HUES64 (cell line): ENCODE measurements around the gene WDFY2.

Experiments
- H3K27ac ChIP-seq: 2 replicates; pipeline ENCODE4 v1.7.0; 2013; ENCODE audit warnings: low read depth, low read length, inconsistent platforms
- H3K27me3 ChIP-seq: 2 replicates; pipeline ENCODE4 v1.6.1; 2013; ENCODE audit warnings: mild to moderate bottlenecking, low read length; ENCODE audit not compliant: insufficient read depth
- H3K36me3 ChIP-seq: 2 replicates; pipeline ENCODE4 v1.6.1; 2013; ENCODE audit warnings: mild to moderate bottlenecking, low read length; ENCODE audit not compliant: insufficient read depth
- H3K4me1 ChIP-seq: 2 replicates; pipeline ENCODE4 v1.6.1; 2013; ENCODE audit warnings: mild to moderate bottlenecking, low read length, moderate library complexity; ENCODE audit not compliant: insufficient read depth
- H3K4me3 ChIP-seq: 2 replicates; pipeline ENCODE4 v1.5.1; 2013; ENCODE audit warnings: mild to moderate bottlenecking, low read length, moderate library complexity
- H3K9ac ChIP-seq: 2 replicates; pipeline ENCODE4 v1.6.1; 2013; ENCODE audit warnings: mild to moderate bottlenecking, low read depth, low read length
- H3K9me3 ChIP-seq: 2 replicates; pipeline ENCODE4 v1.6.1; 2013; ENCODE audit warnings: low read depth, low read length; ENCODE audit not compliant: insufficient read depth
- WGBS: fragments of 150-250, 120-280 bp; methylation state at CpG from one replicate; pipeline ENCODE4 v1.1.7; 2013; ENCODE audit warnings: missing lambda C conversion rate; 5-methylcytosine and 5-hydroxymethylcytosine counted together

WDFY2 gene

GRCh38 chr13:51747438-51748434, 163.5 kb downstream of the WDFY2 start:
- peaks cover 31% of the 10 kb centered on the region for H3K9me3 ChIP-seq
- 96% methylated on average over 9 of the region's 9 CpGs for WGBS
- H3K4me3 ChIP-seq, result no peak overlapping the region
- H3K27ac ChIP-seq, result no peak overlapping the region
- H3K9ac ChIP-seq, result no peak overlapping the region
- no peaks in the 10 kb centered on the region for H3K4me1 ChIP-seq
- H3K27me3 ChIP-seq, result no peaks in the 10 kb centered on the region
- H3K36me3 ChIP-seq, result peaks cover 69% of the 10 kb centered on the region

- H3K27me3 ChIP-seq, result no peaks in the 10 kb centered on the region
- WGBS, result 95% methylated on average over 2 of the region's 2 CpGs
- peaks cover 97% of the 10 kb centered on the region for H3K36me3 ChIP-seq
Measured at GRCh38 chr13:51756651-51757050, 172.4 kb downstream of the WDFY2 start.

GRCh38 chr13:51758691-51759090, 174.4 kb downstream of the WDFY2 start:
- Histone ChIP-seq H3K27ac (no peak overlapping the region), H3K27me3 (no peaks in the 10 kb centered on the region), H3K4me3 (no peak overlapping the region), H3K4me1 (no peaks in the 10 kb centered on the region), H3K9me3 (no peaks in the 10 kb centered on the region), H3K9ac (no peak overlapping the region), H3K36me3 (peaks cover 85% of the 10 kb centered on the region)
- WGBS, result 89% methylated on average over 6 of the region's 6 CpGs

More at GRCh38 chr13:51756651-51757050, 172.4 kb downstream of the WDFY2 start:
- H3K4me3 ChIP-seq, result no peak overlapping the region
- H3K27ac ChIP-seq, result no peak overlapping the region
- H3K4me1 ChIP-seq, result no peaks in the 10 kb centered on the region
- no peaks in the 10 kb centered on the region for H3K9me3 ChIP-seq
- H3K9ac ChIP-seq, result no peak overlapping the region

- Histone ChIP-seq H3K9me3 (no peaks in the 10 kb centered on the region), H3K4me1 (no peaks in the 10 kb centered on the region), H3K9ac (no peak overlapping the region), H3K4me3 (no peak overlapping the region), H3K36me3 (peaks cover 82% of the 10 kb centered on the region), H3K27ac (no peak overlapping the region), H3K27me3 (no peaks in the 10 kb centered on the region)
- 95% methylated on average over 5 of the region's 5 CpGs for WGBS
Measured at GRCh38 chr13:51759240-51759639, 175.0 kb downstream of the WDFY2 start.

- H3K36me3 ChIP-seq, result peaks cover 74% of the 10 kb centered on the region
- H3K9ac ChIP-seq, result no peak overlapping the region
- no peaks in the 10 kb centered on the region for H3K9me3 ChIP-seq
- 94% methylated on average over 12 of the region's 12 CpGs for WGBS
- H3K27ac ChIP-seq, result no peak overlapping the region
- H3K4me3 ChIP-seq, result no peak overlapping the region
- no peaks in the 10 kb centered on the region for H3K4me1 ChIP-seq
- no peaks in the 10 kb centered on the region for H3K27me3 ChIP-seq
Measured at GRCh38 chr13:51760592-51760991, 176.3 kb downstream of the WDFY2 start.

GRCh38 chr13:51761643-51762350, 177.5 kb downstream of the WDFY2 start:
- Histone ChIP-seq H3K27ac (no peak overlapping the region), H3K9ac (no peak overlapping the region), H3K9me3 (no peaks in the 10 kb centered on the region), H3K36me3 (peaks cover 73% of the 10 kb centered on the region), H3K27me3 (no peaks in the 10 kb centered on the region), H3K4me3 (no peak overlapping the region), H3K4me1 (no peaks in the 10 kb centered on the region)
- whole genome bisulfite sequencing, result 96% methylated on average over 16 of the region's 16 CpGs

GRCh38 chr13:51763486-51763885, 179.2 kb downstream of the WDFY2 start:
- H3K27ac ChIP-seq, result no peak overlapping the region

GRCh38 chr13:51764184-51765141, 180.2 kb downstream of the WDFY2 start:
- Histone ChIP-seq H3K4me1 (peaks cover 7% of the 10 kb centered on the region; the same call in 1 of the 2 replicates), H3K4me3 (no peak overlapping the region), H3K36me3 (peaks cover 48% of the 10 kb centered on the region), H3K27me3 (no peaks in the 10 kb centered on the region), H3K9me3 (no peaks in the 10 kb centered on the region), H3K27ac (no peak overlapping the region), H3K9ac (no peak overlapping the region)
- WGBS, result 90% methylated on average over 12 of the region's 12 CpGs

More at GRCh38 chr13:51763486-51763885, 179.2 kb downstream of the WDFY2 start:
- no peaks in the 10 kb centered on the region for H3K9me3 ChIP-seq
- peaks cover 5% of the 10 kb centered on the region; the same call in 1 of the 2 replicates for H3K4me1 ChIP-seq
- H3K9ac ChIP-seq, result no peak overlapping the region
- 95% methylated on average over 2 of the region's 2 CpGs for WGBS
- H3K27me3 ChIP-seq, result no peaks in the 10 kb centered on the region
- H3K4me3 ChIP-seq, result no peak overlapping the region
- peaks cover 58% of the 10 kb centered on the region for H3K36me3 ChIP-seq

GRCh38 chr13:51765142-51765515, 180.9 kb downstream of the WDFY2 start:
- no peak overlapping the region for H3K4me3 ChIP-seq
- peaks cover 7% of the 10 kb centered on the region; the same call in 1 of the 2 replicates for H3K4me1 ChIP-seq
- WGBS, result 92% methylated on average over 4 of the region's 4 CpGs
- H3K27me3 ChIP-seq, result no peaks in the 10 kb centered on the region
- H3K9ac ChIP-seq, result no peak overlapping the region
- no peaks in the 10 kb centered on the region for H3K9me3 ChIP-seq
- H3K27ac ChIP-seq, result no peak overlapping the region
- peaks cover 42% of the 10 kb centered on the region for H3K36me3 ChIP-seq

GRCh38 chr13:51767100-51767499, 182.8 kb downstream of the WDFY2 start:
- H3K27ac ChIP-seq, result no peak overlapping the region
- no peak overlapping the region for H3K9ac ChIP-seq
- H3K36me3 ChIP-seq, result peaks cover 25% of the 10 kb centered on the region
- H3K9me3 ChIP-seq, result no peaks in the 10 kb centered on the region
- peaks cover 9% of the 10 kb centered on the region; the same call in 1 of the 2 replicates for H3K4me1 ChIP-seq
- H3K27me3 ChIP-seq, result no peaks in the 10 kb centered on the region
- 89% methylated on average over 8 of the region's 8 CpGs for whole genome bisulfite sequencing
- no peak overlapping the region for H3K4me3 ChIP-seq
